GM19043 (cell line): Measurements from ENCODE around the gene ZNF587B.
"Not testable (repeated sequence)": the region's sequence is repeated elsewhere in the genome, so short reads cannot be mapped to it uniquely, and the experiment has no call there.

Experiments used
- ATAC-seq: cut with Tn5 transposase; IDR thresholded peaks from one replicate; pipeline ENCODE4 v1.9.1; 2021; ENCODE audit warnings: low read depth; ENCODE audit not compliant: unreplicated experiment

Gene ZNF587B

GRCh38 chr19:57867868-57868492 is 37.9 kb downstream of the ZNF587B start:
- no peak for ATAC-seq

- ATAC-seq = not testable (repeated sequence)
Observed at GRCh38 chr19:57869655-57870054, 39.6 kb downstream of the ZNF587B start.

- no peak for ATAC-seq
Observed at GRCh38 chr19:57870225-57870624, 40.1 kb downstream of the ZNF587B start.

- ATAC-seq = no peak
Observed at GRCh38 chr19:57872450-57872849, 42.4 kb downstream of the ZNF587B start.

GRCh38 chr19:57873883-57874799 is 44.0 kb downstream of the ZNF587B start:
- ATAC-seq = not testable (repeated sequence)

- ATAC-seq = no peak
Observed at GRCh38 chr19:57886046-57886445, 55.9 kb downstream of the ZNF587B start.

GRCh38 chr19:57887195-57887941 is 57.3 kb downstream of the ZNF587B start:
- no peak for ATAC-seq

- no peak for ATAC-seq
Observed at GRCh38 chr19:57888107-57888559, 58.0 kb downstream of the ZNF587B start.

GRCh38 chr19:57888560-57889231 is 58.6 kb downstream of the ZNF587B start, which contains the start of gene ZNF814:
Gene ZNF814 (minus strand): TSS chr19:57889037. CDS start chr19:57888802, 235 bp downstream.
- peak; percentile 74 for ATAC-seq

- ATAC-seq = not testable (repeated sequence)
Observed at GRCh38 chr19:57890706-57891105, 60.6 kb downstream of the ZNF587B start.
